Smooth muscle cell (in vitro differentiated cells): ENCODE measurements around the gene KCNH5. TPM values are rescaled to one million over a fixed set of nuclear protein-coding genes. Genes with fewer than 3 reads are reported as not detected.

Source experiments
- DNase-seq: peaks from one replicate; lab custom pipeline; 2025; ENCODE audit not compliant: unreplicated experiment; lab: John Stamatoyannopoulos, UW
- H2AFZ ChIP-seq: fragments of 200-600 bp; sonication (generic); 2 replicates; pipeline ENCODE4 v1.6.0; 2016; ENCODE audit warnings: antibody characterized with exemption, low read depth, mild to moderate bottlenecking
- H3F3A ChIP-seq: fragments of 200-600 bp; sonication (generic); 2 replicates; pipeline ENCODE4 v1.6.0; 2017; ENCODE audit warnings: antibody characterized with exemption, low read depth
- H3K27ac ChIP-seq: fragments of 200-600 bp; sonication (generic); 2 replicates; pipeline ENCODE4 v1.5.1; 2016; ENCODE audit warnings: low read depth, mild to moderate bottlenecking
- H3K27me3 ChIP-seq: fragments of 200-600 bp; sonication (generic); 2 replicates; pipeline ENCODE4 v1.6.1; 2016; ENCODE audit warnings: low read depth, mild to moderate bottlenecking
- H3K36me3 ChIP-seq: fragments of 200-600 bp; sonication (generic); 2 replicates; pipeline ENCODE4 v1.5.1; 2016; ENCODE audit warnings: low read depth
- H3K4me1 ChIP-seq: fragments of 200-600 bp; sonication (generic); 2 replicates; pipeline ENCODE4 v1.5.1; 2016; ENCODE audit warnings: low read depth
- H3K4me2 ChIP-seq: fragments of 200-600 bp; sonication (generic); 2 replicates; pipeline ENCODE4 v1.6.0; 2016; ENCODE audit warnings: mild to moderate bottlenecking
- H3K4me3 ChIP-seq: fragments of 200-600 bp; sonication (generic); 2 replicates; pipeline ENCODE4 v1.5.1; 2016; ENCODE audit warnings: mild to moderate bottlenecking
- H3K79me2 ChIP-seq: fragments of 200-600 bp; sonication (generic); 2 replicates; pipeline ENCODE4 v1.6.0; 2016; ENCODE audit warnings: low read depth, mild to moderate bottlenecking
- H3K9ac ChIP-seq: fragments of 200-600 bp; sonication (generic); 2 replicates; pipeline ENCODE4 v1.6.0; 2016; ENCODE audit warnings: low read depth
- H3K9me3 ChIP-seq: fragments of 200-600 bp; sonication (generic); replicated peaks from 2 replicates; pipeline ENCODE4 v1.5.1; 2016; ENCODE audit warnings: low read depth
- H4K20me1 ChIP-seq: fragments of 200-600 bp; sonication (generic); 2 replicates; pipeline ENCODE4 v1.6.0; 2016; ENCODE audit warnings: low read depth
- WGBS: methylation state at CpG from one replicate; pipeline ENCODE4 v1.1.7; 2016; ENCODE audit warnings: low lambda C conversion rate; 5-methylcytosine and 5-hydroxymethylcytosine counted together
- polyA plus RNA-seq: library from polyadenylated mRNA; unstranded; fragments of >200 nt; fragmentation: Nextera tagmentation; extraction: Ambion mirVana; gene quantifications from 2 replicates; pipeline ENCODE4 v1.2.1, GENCODE V29; 2016
- total RNA-seq: library from RNA; depleted of rRNA; stranded (reverse); fragments of >200 nt; gene quantifications from 2 replicates; pipeline ENCODE4 v1.2.3, GENCODE V29; 2014
- TF ChIP-seq, protein P1 (sequence below): fragments of 200-600 bp; sonication (generic); IDR thresholded peaks from 2 replicates; pipeline ENCODE4 v1.5.1; 2017; ENCODE audit warnings: borderline replicate concordance, mild to moderate bottlenecking, antibody characterized with exemption; ENCODE audit not compliant: insufficient read depth, poor library complexity, severe bottlenecking

Gene KCNH5
- total and polyA plus RNA-seq, 2 experiments from 2014 or later, result 0.03 to 0.54 TPM

GRCh38 chr14:62908506-62908905 lies 136.8 kb downstream of the KCNH5 start:
- Histone ChIP-seq H3F3A (no peaks in the 10 kb centered on the region), H3K4me1 (peaks cover 5% of the 10 kb centered on the region), H3K27ac (no peak overlapping the region), H3K79me2 (no peaks in the 10 kb centered on the region), H2AFZ (no peak overlapping the region), H3K9me3 (no peaks in the 10 kb centered on the region), H3K4me2 (no peak overlapping the region), H4K20me1 (no peaks in the 10 kb centered on the region), H3K27me3 (no peaks in the 10 kb centered on the region), H3K4me3 (no peak overlapping the region), H3K9ac (no peak overlapping the region), H3K36me3 (no peaks in the 10 kb centered on the region)
- no peak for DNase-seq
- TF ChIP-seq, protein P1, sequence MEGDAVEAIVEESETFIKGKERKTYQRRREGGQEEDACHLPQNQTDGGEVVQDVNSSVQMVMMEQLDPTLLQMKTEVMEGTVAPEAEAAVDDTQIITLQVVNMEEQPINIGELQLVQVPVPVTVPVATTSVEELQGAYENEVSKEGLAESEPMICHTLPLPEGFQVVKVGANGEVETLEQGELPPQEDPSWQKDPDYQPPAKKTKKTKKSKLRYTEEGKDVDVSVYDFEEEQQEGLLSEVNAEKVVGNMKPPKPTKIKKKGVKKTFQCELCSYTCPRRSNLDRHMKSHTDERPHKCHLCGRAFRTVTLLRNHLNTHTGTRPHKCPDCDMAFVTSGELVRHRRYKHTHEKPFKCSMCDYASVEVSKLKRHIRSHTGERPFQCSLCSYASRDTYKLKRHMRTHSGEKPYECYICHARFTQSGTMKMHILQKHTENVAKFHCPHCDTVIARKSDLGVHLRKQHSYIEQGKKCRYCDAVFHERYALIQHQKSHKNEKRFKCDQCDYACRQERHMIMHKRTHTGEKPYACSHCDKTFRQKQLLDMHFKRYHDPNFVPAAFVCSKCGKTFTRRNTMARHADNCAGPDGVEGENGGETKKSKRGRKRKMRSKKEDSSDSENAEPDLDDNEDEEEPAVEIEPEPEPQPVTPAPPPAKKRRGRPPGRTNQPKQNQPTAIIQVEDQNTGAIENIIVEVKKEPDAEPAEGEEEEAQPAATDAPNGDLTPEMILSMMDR, result no peak
- 100% methylated on average over 1 of the region's 1 CpG for WGBS

DNA sequence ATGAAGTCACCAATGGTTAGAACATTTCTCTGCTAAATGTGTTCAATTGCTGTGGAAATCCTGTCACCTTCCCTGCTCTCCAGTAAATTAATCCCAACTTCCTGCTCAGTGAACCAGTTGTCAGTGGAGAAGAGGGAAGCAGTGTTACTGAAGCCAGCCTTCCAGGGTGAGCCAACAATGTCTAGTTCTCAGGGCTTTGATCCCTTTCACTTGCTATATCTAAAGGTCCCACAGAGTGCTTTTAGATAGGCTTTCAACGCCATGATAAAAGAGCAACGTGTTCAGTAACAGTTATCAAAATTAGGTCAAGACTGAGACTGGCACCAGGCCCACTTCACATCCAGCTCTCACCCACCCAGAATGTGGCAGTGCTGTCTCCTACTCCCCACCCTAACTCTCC lies 139.7 kb downstream of the KCNH5 start:
- Histone ChIP-seq H4K20me1 (no peaks in the 10 kb centered on the region), H3K79me2 (no peaks in the 10 kb centered on the region), H3F3A (no peaks in the 10 kb centered on the region), H3K27ac (no peak overlapping the region), H3K4me2 (no peak overlapping the region), H3K4me3 (no peak overlapping the region), H2AFZ (no peak overlapping the region), H3K36me3 (no peaks in the 10 kb centered on the region), H3K9me3 (no peaks in the 10 kb centered on the region), H3K27me3 (no peaks in the 10 kb centered on the region), H3K4me1 (peaks cover 5% of the 10 kb centered on the region), H3K9ac (no peak overlapping the region)
- no peak for DNase-seq
- WGBS, result 43% methylated on average over 2 of the region's 2 CpGs
- TF ChIP-seq, protein P1, result no peak

DNA sequence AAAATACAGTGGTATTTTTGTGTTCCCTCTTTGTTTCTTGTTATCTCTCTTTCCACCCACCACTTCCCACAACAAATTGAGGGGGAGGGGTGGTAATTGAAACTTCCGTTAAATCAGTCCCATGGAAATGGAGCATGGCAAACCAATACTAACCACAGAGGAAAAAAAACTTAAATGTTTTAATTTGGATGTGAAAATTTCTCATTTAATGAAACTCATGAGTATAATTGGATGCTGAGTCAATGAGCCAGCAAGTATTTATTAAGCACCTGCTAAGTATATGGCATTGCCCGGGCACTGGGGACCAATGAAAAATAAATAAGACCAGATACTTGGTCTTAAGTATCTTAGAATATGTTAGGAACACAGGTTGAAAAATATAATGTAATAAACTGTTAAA lies 147.5 kb downstream of the KCNH5 start:
- TF ChIP-seq, protein P1, result no peak
- 48% methylated on average over 2 of the region's 2 CpGs for WGBS
- peaks cover 6% of the 10 kb centered on the region for H3K4me1 ChIP-seq
- no peaks in the 10 kb centered on the region for H4K20me1 ChIP-seq
- no peak for DNase-seq
- H3K27me3 ChIP-seq, result no peaks in the 10 kb centered on the region
- no peak overlapping the region for H3K27ac ChIP-seq
- peak overlapping the region; percentile 37 for H2AFZ ChIP-seq
- H3K79me2 ChIP-seq, result no peaks in the 10 kb centered on the region
- H3K9me3 ChIP-seq, result no peaks in the 10 kb centered on the region
- no peaks in the 10 kb centered on the region for H3K36me3 ChIP-seq
- H3K4me3 ChIP-seq, result no peak overlapping the region
- no peak overlapping the region for H3K9ac ChIP-seq
- no peak overlapping the region for H3K4me2 ChIP-seq
- H3F3A ChIP-seq, result no peaks in the 10 kb centered on the region

DNA sequence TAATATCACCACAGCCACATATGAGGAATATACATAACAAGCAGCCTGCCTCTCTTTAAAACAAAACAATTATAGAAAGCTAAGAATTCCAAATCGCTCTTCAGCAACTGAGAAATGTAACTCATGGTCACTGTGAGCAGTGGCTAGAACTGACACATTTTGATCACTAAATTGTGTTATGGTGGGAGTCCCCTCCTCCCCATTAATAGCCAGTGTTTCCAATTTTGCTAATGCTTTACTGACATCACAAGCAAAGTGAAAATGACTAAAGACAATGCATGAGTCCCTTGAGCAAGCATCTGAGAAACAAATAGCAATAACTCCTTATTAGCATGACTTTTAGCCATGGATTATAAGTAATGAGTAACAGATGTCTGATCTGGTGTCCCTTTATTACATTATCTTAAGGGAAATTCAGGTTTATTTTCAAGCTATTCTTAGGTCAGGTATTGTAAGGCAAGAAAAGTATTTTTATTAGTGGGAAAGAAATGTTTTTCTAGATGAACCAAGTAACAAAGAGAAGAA lies 148.3 kb downstream of the KCNH5 start:
- H3K4me1 ChIP-seq, result peaks cover 6% of the 10 kb centered on the region
- H3K27ac ChIP-seq, result no peak overlapping the region
- H3K36me3 ChIP-seq, result no peaks in the 10 kb centered on the region
- peak overlapping the region; percentile 37 for H2AFZ ChIP-seq
- H3K27me3 ChIP-seq, result no peaks in the 10 kb centered on the region
- no peaks in the 10 kb centered on the region for H3K79me2 ChIP-seq
- TF ChIP-seq, protein P1, result no peak
- no peak overlapping the region for H3K9ac ChIP-seq
- no peak overlapping the region for H3K4me2 ChIP-seq
- WGBS, result 96% methylated on average over 1 of the region's 1 CpG
- DNase-seq, result no peak
- no peaks in the 10 kb centered on the region for H3K9me3 ChIP-seq
- H4K20me1 ChIP-seq, result no peaks in the 10 kb centered on the region
- no peak overlapping the region for H3K4me3 ChIP-seq
- H3F3A ChIP-seq, result no peaks in the 10 kb centered on the region
